ENCODE results near the gene RABGAP1L.

RABGAP1L gene

DNA sequence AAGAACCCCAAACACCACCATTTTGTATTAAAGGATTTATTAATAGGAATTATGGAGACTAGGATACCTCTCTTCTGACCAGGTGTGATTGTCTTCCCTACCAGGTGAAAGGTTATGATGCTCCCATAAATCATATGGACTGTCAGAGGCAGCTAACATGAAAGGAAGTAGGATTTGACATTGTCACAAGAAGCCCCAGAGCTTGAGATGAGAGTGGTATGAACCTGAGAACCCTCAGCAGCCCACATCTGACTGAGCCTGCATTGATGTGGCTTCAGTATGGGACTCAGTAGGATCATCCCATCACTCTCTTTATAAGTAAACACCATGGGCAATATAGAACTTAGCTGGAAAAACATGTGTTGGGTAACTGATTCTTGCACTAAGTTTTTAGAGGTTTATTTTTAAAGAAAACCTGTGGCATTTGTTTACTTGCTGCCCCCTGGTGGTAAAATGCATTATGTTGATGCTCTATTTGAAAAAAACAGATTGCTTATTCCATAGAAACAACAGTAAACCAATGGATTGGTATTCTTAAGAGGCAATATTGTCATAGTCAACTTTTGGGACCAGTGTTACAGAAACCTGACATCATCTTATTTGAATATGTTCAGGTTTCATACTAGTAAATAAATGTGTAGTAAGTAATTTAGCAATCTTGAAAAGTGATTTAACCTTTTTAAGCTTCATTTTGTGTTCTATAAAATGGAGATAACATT lies 823.8 kb downstream of the RABGAP1L start:
- DNase-seq: no peak

- DNase-seq: no peak
Measured at GRCh38 chr1:174984952-174985351, 825.6 kb downstream of the RABGAP1L start.

- no peak for DNase-seq
Measured at GRCh38 chr1:174988539-174988938, 829.2 kb downstream of the RABGAP1L start.

GRCh38 chr1:174988986-174989385 lies 829.7 kb downstream of the RABGAP1L start:
- DNase-seq: no peak

DNA sequence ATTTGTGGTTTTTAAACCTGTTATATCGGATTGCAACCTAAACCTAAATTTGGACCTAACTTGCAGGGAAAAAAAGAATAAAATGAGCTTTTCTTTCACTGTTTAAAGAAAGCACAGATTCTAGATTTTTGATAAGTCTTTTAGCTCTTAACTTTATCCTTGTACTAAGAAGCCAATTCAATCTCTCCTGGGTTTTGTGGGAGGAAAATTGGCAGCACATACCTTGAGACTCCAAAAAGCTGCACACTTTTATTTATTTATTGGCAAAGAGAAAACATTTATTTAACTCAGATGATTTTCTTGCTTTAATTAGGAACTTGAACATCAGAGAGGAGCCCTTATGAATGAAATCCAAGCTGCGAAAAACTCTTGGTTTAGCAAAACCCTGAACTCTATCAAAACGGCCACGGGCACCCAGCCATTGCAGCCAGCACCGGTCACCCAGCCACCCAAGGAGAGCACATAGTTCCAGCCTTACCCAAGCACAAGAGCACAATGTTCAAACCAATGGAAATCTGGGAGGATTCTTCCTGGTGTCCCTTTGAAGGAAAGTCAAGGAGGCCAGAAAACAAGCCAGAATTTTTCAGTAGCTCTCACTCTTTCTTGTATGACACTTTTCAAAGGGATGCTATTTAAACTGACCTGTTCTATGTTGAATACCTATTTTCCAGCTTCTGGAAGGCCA lies 830.4 kb downstream of the RABGAP1L start:
- no peak for DNase-seq

- DNase-seq: no peak
Measured at GRCh38 chr1:174990382-174990999, 831.2 kb downstream of the RABGAP1L start.

DNA sequence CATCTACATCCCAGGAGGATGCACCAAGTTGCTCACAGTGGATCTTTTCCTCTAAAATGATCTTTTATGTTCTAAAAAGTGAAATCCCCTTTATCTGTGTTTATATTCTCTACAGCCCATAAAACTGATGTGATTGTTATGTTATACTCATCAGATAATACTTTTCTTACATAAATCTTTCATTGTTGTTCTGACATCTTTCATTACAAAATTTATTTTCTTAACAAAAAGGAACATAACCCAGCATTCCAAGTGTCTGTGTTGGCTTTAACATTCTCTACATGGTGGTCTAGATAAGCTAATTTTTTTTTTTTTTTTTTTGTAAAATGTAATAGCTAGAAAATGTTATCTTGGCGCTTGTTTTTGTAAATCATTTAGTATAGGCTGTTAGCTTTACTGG lies 832.2 kb downstream of the RABGAP1L start:
- no peak for DNase-seq

DNA sequence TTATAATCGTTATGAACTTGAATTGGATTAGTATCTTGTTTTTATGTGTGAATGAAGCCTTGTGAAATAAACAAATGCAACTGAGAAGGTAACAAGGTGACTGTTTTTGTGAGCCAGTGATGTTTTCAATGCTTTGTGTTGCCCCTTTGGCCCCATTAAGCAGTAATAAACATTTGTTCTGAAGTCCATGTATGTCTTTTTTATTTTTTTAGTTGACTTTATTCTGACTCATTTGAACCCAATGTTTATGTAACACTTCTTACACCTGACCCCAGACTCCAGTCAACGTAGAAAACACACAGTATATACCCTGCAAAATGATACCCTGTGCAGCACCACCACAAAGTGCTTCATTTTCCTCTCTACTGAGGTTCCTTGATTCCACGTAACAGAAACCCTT lies 835.8 kb downstream of the RABGAP1L start:
- no peak for DNase-seq

- no peak for DNase-seq
Measured at GRCh38 chr1:174995916-174996315, 836.6 kb downstream of the RABGAP1L start.

DNA sequence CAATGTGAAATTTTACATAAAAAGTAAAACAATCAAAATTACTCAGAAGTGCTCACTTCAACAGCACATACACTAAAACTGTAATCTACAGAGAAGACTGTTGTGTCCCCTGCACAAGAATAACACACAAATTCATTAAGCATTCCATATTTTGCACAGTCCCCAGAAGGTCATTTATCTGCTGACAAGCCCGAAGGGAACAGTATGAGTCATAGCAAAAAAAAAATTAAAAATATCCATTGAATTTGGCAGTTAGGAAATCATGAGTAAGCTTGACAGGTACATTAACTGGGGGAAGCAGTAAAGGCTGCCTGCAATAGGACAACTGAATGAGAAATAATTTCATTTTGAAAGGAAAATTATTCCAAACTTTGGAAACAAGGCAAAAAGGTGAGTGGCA lies 837.2 kb downstream of the RABGAP1L start:
- no peak for DNase-seq

DNA sequence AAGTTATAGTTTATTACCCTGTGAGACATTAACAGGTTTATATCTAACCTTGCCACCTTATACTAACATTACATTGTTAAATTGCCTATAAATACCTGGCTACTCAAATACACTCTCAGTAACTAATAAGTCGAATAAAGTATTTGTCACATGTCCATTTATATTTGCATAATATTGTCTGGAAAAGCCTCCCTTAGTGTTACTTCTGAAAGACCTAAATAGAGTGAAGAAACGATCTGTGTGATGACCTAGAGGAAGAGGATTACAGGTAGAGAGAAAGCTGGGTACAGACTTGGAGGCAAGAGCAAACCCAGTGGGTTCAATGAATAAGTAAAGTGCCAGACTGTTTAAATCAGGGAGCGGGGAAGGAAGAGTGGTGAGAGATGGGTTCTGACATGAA lies 837.7 kb downstream of the RABGAP1L start:
- DNase-seq: no peak

DNA sequence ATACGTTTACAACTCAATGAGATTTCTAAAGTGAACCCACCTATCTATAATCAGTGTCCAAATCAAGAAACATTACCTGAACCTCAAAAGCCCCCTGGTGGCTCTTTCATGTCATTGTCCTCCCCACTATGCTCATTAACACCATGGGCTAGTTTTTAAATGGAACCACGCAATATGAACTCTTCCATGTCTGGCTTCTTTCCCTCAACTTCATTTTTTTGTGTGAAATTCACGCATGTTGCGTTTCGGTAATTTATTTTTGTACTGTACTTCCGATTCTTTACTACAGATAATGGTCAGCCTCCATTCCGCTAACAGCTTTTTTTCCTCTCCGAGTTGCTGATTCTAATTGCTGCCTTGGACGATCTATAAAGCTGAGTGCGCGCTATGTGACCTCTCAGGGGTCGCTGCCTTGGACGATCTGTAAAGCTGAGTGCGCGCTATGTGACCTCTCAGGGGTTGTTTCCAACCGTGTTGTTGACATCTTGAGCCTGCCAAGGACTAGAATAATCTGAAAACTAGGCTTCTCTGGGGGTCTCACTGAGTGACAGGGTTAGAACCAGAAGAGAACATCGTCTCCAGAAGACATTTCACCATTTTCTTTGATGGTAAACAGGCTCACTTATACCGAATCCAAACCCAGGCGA lies 839.4 kb downstream of the RABGAP1L start:
- no peak for DNase-seq

GRCh38 chr1:174999216-174999935 lies 840.1 kb downstream of the RABGAP1L start:
- DNase-seq: peak; percentile 94

- no peak for DNase-seq
Measured at GRCh38 chr1:174999936-175000696, 840.8 kb downstream of the RABGAP1L start, which contains the start of gene CACYBP. Gene CACYBP (plus strand): TSS chr1:174999947. CDS start chr1:175000181, 234 bp downstream.

GRCh38 chr1:175000697-175001187 lies 841.4 kb downstream of the RABGAP1L start:
- DNase-seq: no peak

GRCh38 chr1:175002910-175003517 lies 843.7 kb downstream of the RABGAP1L start:
- DNase-seq: no peak

DNA sequence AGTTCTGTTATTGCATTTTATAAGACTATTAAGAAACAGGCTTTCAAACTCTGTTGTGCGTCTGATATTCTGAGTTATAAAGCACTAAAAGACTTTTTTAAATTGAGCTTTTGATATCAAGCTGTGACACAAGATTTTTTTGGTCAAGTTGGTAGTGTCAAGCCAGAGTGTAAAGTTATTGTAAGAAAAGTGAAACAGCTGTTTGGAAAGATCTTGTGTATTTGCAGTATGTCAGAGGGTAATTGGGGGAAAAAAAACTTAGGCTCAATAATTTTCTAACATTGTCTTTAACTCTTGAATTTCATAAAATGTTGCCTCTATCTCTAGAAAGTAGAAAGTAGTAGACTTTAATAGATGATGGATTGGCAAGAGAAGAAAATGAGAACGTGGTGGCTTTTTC lies 844.2 kb downstream of the RABGAP1L start:
- DNase-seq: no peak

DNA sequence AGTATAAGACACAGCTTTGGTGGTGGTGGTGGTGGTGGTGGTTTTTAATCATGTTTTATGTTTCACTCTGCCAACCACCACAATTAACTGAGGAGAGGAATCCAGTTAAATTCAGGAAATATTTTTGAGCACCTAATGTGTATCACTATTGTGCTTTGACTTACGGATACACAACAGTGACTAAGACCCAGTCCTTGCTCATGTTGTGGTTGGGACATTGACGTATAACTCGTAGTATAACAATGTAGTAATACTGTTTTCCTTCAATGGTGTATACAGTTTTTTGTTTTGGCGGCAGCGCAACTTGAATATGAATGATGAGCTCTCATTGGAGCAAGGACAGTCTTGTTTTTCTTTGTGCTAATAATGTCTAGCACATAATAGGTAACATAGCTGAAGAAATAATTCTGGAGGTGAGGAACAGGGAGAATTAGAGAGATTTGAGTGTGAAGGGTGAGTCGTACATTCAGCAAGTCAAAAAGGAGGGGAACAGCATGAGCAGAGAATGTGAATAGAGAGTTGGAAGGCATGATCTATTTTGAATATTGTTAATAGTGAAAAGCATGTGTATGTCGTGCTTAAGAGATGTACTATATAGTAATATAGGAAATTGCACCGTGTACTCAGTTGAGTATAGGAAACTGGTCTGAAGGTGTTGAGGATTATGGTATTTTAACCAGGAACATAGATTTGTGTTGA lies 845.9 kb downstream of the RABGAP1L start:
- DNase-seq: no peak

GRCh38 chr1:175009532-175009931 lies 850.2 kb downstream of the RABGAP1L start:
- no peak for DNase-seq

DNA sequence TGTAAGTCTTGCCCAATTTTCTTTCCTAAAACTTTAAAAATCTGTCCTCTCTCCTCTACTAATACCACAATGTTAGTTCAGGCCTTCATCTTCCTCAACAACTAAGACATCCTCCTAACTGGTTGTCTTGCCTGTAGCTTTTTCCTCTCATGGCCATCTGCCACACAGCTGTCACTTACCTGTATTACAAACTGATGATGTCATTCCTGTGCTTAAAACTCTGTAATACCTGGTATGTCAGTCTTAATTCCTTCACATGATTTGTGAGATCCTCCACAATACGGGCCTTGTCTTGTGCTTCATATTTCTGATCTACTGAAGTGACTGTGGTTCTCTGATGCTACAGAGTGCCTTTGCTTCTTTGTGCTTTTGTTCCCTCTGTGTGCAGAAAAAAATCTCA lies 854.1 kb downstream of the RABGAP1L start:
- DNase-seq: no peak

DNA sequence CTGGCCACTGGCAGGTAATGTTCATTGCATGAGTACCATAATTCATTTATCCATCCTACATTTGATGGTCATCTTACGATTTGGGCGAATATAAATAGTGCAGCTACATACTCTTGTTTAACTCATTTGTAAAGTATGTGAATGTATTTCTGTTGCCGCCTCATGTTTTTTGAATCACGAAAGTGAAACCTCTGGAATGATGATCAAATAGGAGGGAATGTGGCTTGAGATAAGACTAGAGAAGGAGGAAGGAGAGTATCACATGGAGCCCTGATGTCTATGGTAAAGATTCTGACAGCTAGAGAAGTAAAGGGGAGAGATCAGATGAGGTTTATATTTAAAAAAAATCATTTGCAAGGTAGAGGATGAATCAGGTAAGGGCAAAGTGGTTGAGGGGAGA lies 855.9 kb downstream of the RABGAP1L start:
- no peak for DNase-seq
